ENCODE measurements around the gene CIRBP.
"Not testable (repeated sequence)": the region's sequence is repeated elsewhere in the genome, so short reads cannot be mapped to it uniquely, and the experiment has no call there.

CIRBP gene

GRCh38 chr19:1290196-1290702, 21.1 kb downstream of the CIRBP start:
- no peak for DNase-seq (ENCODE audit: low read depth in 1 of 2, low spot score in 1 of 2)

- DNase-seq (ENCODE audit: low read depth in 1 of 2, low spot score in 1 of 2) = no peak
Observed at GRCh38 chr19:1290703-1291651, 21.8 kb downstream of the CIRBP start.

GRCh38 chr19:1291761-1292418, 22.8 kb downstream of the CIRBP start:
- DNase-seq (ENCODE audit: low read depth in 1 of 2, low spot score in 1 of 2) = no peak

GRCh38 chr19:1292419-1293151, 23.5 kb downstream of the CIRBP start:
- no peak for DNase-seq (ENCODE audit: low read depth in 1 of 2, low spot score in 1 of 2)

- no peak for DNase-seq (ENCODE audit: low read depth in 1 of 2, low spot score in 1 of 2)
Observed at GRCh38 chr19:1293782-1294604, 24.9 kb downstream of the CIRBP start.

- no peak for DNase-seq (ENCODE audit: low read depth in 1 of 2, low spot score in 1 of 2)
Observed at GRCh38 chr19:1294688-1295087, 25.6 kb downstream of the CIRBP start.

GRCh38 chr19:1295169-1296012, 26.3 kb downstream of the CIRBP start:
- no peak for DNase-seq (ENCODE audit: low read depth in 1 of 2, low spot score in 1 of 2)

- no peak for DNase-seq (ENCODE audit: low read depth in 1 of 2, low spot score in 1 of 2)
Observed at GRCh38 chr19:1296078-1296477, 26.9 kb downstream of the CIRBP start.

- DNase-seq (ENCODE audit: low read depth in 1 of 2, low spot score in 1 of 2) = no peak
Observed at GRCh38 chr19:1296575-1297271, 27.6 kb downstream of the CIRBP start.

GRCh38 chr19:1298235-1298634, 29.1 kb downstream of the CIRBP start:
- no peak for DNase-seq (ENCODE audit: low read depth in 1 of 2, low spot score in 1 of 2)

- no peak for DNase-seq (ENCODE audit: low read depth in 1 of 2, low spot score in 1 of 2)
Observed at GRCh38 chr19:1299801-1300200, 30.7 kb downstream of the CIRBP start.

GRCh38 chr19:1300744-1301490, 31.8 kb downstream of the CIRBP start:
- DNase-seq (ENCODE audit: low read depth in 1 of 2, low spot score in 1 of 2) = no peak

- no peak for DNase-seq (ENCODE audit: low read depth in 1 of 2, low spot score in 1 of 2)
Observed at GRCh38 chr19:1302533-1303239, 33.6 kb downstream of the CIRBP start.

GRCh38 chr19:1304197-1304924, 35.2 kb downstream of the CIRBP start:
- DNase-seq (ENCODE audit: low read depth in 1 of 2, low spot score in 1 of 2) = no peak

GRCh38 chr19:1305354-1305753, 36.2 kb downstream of the CIRBP start:
- not testable (repeated sequence) for DNase-seq (ENCODE audit: low read depth in 1 of 2, low spot score in 1 of 2)

GRCh38 chr19:1307320-1307719, 38.2 kb downstream of the CIRBP start:
- DNase-seq (ENCODE audit: low read depth in 1 of 2, low spot score in 1 of 2) = no peak

GRCh38 chr19:1307755-1308303, 38.7 kb downstream of the CIRBP start:
- DNase-seq (ENCODE audit: low read depth in 1 of 2, low spot score in 1 of 2) = no peak

Measured in activated CD4-positive, alpha-beta T cell treated with anti-CD3 and anti-CD28 coated beads, Interleukin-2, amount 50 U/mL, for 24 hours (primary cell).